Activated CD4-positive, alpha-beta memory T cell treated with anti-CD3 and anti-CD28 coated beads, Interleukin-2, amount 10 ng/mL, durations not matched to agents 7 days and 5 days (primary cell): ENCODE measurements around the gene TFCP2L1. TPM values are rescaled to one million over a fixed set of nuclear protein-coding genes. Genes with fewer than 3 reads are reported as not detected.
A peak's percentile ranks its signal among the peaks of the same experiment; 100 is the strongest.

ENCODE experiments used
- CTCF ChIA-PET: fragments of 350-600 bp; sonication (Branson Sonifier 250); formaldehyde crosslinking; loops from one replicate; lab custom pipeline; 2021; ENCODE audit warnings: antibody characterized with exemption, inconsistent platforms; lab: Charles Lee
- POLR2A ChIA-PET: fragments of 350-600 bp; sonication (Branson Sonifier 250); formaldehyde crosslinking; loops from one replicate; lab custom pipeline; 2021; ENCODE audit warnings: antibody characterized with exemption; lab: Charles Lee
- DNase-seq: peaks from one replicate; pipeline ENCODE4 v3.0.0-alpha.2; 2020
- H3K27ac Mint-ChIP-seq: one replicate; pipeline ENCODE4 v1.8.0; 2021; ENCODE audit warnings: mild to moderate bottlenecking, mixed read lengths
- H3K27me3 Mint-ChIP-seq: one replicate; pipeline ENCODE4 v1.8.0; 2021; ENCODE audit warnings: mixed read lengths
- H3K36me3 Mint-ChIP-seq: one replicate; pipeline ENCODE4 v1.8.0; 2021; ENCODE audit warnings: low read depth, mixed read lengths
- H3K4me1 Mint-ChIP-seq: one replicate; pipeline ENCODE4 v1.8.0; 2021; ENCODE audit warnings: mixed read lengths
- H3K4me3 Mint-ChIP-seq: one replicate; pipeline ENCODE4 v1.8.0; 2021; ENCODE audit warnings: mild to moderate bottlenecking, mixed read lengths
- H3K9me3 Mint-ChIP-seq: one replicate; pipeline ENCODE4 v1.8.0; 2021; ENCODE audit warnings: mixed read lengths
- total RNA-seq, 2 experiments: library from RNA; stranded (reverse); gene quantifications; one replicate each; pipeline ENCODE4 v1.2.3, GENCODE V29; 2021

The TFCP2L1 gene
- total RNA-seq, 2 experiments from 2014 or later, result 0.08 to 0.28 TPM

DNA sequence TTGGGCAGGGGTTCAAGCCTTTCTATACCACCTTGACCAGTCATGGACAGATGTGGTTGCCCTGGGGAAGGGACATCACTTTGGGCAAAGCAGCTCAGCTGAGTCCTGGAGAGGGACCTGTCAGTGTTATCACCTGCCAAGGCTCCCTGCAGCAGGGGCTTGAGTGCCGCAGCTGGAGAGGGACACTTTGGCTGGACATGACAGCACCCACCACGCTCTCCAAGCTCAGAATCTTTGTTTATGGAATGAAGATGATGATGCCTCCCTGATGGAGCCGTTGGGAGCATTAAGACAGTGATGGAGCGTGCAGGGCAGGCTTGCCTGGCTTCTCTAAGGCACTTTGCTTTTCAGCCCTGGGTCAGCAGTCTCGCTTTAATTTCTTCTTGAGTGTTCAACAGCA lies 4.3 kb upstream of the TFCP2L1 start:
- Mint-ChIP-seq H3K4me3 (no peak overlapping the region), H3K4me1 (peaks cover 4% of the 10 kb centered on the region), H3K9me3 (no peaks in the 10 kb centered on the region), H3K27ac (no peak overlapping the region), H3K27me3 (peaks cover 21% of the 10 kb centered on the region), H3K36me3 (no peaks in the 10 kb centered on the region)
- POLR2A ChIA-PET, result no interaction called here
- CTCF ChIA-PET, result no interaction called here
- DNase-seq, result no peak

DNA sequence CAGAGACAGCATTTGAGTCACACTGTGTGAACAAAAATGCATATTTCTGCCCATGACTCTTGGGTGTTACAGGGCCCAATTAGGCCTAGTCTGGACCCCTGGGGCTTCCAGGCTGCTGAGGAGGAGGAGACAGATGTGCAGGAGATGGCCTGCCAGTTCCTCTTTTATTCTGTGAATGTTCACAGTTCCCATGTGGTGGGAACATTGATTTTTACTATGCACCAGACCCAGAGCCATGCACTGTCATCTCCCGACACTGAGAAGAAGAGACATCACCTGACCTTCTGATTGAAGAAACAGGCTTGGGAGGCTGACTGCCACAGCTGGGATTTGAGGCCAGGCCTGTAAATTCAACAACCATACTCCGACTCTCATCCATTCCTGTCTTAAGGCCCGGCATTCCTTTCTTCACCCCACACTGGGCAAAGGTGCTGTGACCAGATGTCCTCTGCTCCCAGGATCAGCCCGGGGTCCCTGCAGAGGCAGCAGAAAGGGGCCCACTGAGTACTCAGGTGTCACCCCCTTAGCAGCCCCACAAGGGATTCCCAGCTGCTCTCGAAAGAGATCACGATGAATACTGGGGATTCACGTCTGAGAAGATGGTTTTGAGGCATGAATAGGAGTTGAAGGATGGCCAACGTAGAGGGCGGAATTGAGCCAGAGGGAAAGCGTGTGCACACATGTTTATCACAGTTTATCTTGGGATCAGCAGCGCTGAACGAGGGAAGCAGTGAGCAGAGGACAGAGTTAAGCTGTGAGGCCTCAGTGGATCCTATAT lies 3.6 kb upstream of the TFCP2L1 start:
- DNase-seq, result no peak
- Mint-ChIP-seq H3K4me3 (no peak overlapping the region), H3K9me3 (no peaks in the 10 kb centered on the region), H3K27ac (no peak overlapping the region), H3K4me1 (peaks cover 8% of the 10 kb centered on the region), H3K27me3 (peaks cover 27% of the 10 kb centered on the region), H3K36me3 (no peaks in the 10 kb centered on the region)
- ChIA-PET CTCF (no interaction called here), POLR2A (no interaction called here)

DNA sequence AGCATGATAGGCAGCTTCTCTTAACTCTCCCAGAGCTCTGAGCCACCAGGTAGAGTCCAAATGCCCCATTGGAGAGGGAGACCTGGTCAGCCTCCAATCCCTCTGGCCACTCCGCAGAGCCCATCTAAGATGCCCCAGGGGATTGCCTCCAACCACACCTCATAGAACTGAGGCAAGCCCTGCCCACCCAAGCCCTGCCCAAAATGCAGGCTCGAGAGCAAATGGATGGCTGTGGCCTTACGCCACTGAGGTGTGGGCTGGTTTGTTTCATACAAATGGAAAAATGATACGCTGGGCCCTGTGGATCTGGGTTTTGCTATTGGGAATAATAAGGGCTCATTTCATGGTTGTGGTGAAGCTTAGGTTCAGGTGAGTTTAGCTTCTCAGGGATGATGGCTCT lies 3.0 kb upstream of the TFCP2L1 start:
- H3K27ac Mint-ChIP-seq, result no peak overlapping the region
- H3K9me3 Mint-ChIP-seq, result no peaks in the 10 kb centered on the region
- no peak for DNase-seq
- ChIA-PET CTCF (interaction anchor here (0.6 kb wide), 1 partner anchor 145 kb away, joined by 3 read pairs; no protein-coding TSS in a partner anchor), POLR2A (no interaction called here)
- peaks cover 34% of the 10 kb centered on the region for H3K27me3 Mint-ChIP-seq
- peaks cover 8% of the 10 kb centered on the region for H3K4me1 Mint-ChIP-seq
- no peak overlapping the region for H3K4me3 Mint-ChIP-seq
- no peaks in the 10 kb centered on the region for H3K36me3 Mint-ChIP-seq

DNA sequence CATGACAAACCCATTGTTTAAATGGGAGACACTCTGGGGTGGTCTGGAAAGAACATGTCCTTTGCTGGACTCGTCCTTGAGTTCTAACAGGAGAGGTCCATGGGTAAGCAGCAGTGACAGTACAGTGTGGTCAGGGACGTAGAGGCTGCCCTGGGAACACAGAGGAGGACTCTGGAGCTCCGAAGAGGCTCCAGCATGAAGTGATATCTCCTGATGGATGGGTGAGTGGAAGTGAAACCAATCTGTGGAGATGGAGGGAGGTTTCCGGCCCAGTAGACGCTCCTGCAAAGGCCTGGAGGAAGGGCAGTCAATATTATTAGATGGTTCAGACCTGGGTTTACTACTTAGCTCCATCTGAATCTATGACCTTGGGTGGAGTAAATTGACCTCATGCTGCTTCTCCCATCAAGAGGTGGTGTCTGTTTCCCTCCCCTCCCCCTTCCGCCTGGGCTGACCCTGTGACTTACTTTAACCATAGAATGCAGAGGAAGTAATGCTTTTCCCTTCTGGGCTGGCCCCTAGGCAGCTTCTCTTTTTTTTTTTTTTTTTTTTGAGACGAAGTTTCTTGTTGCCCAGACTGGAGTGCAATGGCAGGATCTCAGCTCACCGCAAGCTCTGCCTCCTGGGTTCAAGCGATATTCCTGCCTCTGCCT lies 2.3 kb upstream of the TFCP2L1 start:
- ChIA-PET CTCF (interaction anchor here (0.6 kb wide), 1 partner anchor 146 kb away, joined by 3 read pairs; no protein-coding TSS in a partner anchor), POLR2A (no interaction called here)
- H3K4me1 Mint-ChIP-seq, result peaks cover 8% of the 10 kb centered on the region

DNA sequence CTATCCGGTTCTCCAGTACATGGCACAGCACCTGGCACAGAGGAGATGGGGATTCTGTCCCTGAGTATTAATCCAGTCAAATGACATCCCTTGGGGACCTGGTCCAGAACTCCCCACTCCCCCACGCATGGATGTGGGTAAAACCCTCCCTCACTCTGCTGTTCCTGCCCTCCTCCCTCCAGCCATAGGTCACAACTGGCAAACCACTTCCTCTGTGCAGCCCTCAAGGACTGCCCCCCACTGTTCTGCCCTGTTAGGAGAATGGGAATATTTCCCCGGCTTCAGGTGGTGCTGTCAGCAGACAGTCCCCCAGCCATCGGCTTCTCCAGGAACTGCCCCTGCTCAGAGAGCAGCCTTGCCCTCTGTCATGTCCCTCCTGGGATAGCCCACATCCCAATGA lies 1.5 kb upstream of the TFCP2L1 start:
- no peak overlapping the region for H3K27ac Mint-ChIP-seq
- H3K4me3 Mint-ChIP-seq, result no peak overlapping the region
- no peaks in the 10 kb centered on the region for H3K36me3 Mint-ChIP-seq
- no peak for DNase-seq
- ChIA-PET POLR2A (no interaction called here), CTCF (no interaction called here)
- H3K4me1 Mint-ChIP-seq, result peaks cover 8% of the 10 kb centered on the region
- H3K27me3 Mint-ChIP-seq, result peaks cover 41% of the 10 kb centered on the region
- no peaks in the 10 kb centered on the region for H3K9me3 Mint-ChIP-seq

More for the DNA sequence above, 2.3 kb upstream of the TFCP2L1 start:
- H3K4me3 Mint-ChIP-seq, result no peak overlapping the region
- no peak for DNase-seq
- H3K27me3 Mint-ChIP-seq, result peaks cover 40% of the 10 kb centered on the region
- no peaks in the 10 kb centered on the region for H3K36me3 Mint-ChIP-seq
- no peaks in the 10 kb centered on the region for H3K9me3 Mint-ChIP-seq
- no peak overlapping the region for H3K27ac Mint-ChIP-seq

DNA sequence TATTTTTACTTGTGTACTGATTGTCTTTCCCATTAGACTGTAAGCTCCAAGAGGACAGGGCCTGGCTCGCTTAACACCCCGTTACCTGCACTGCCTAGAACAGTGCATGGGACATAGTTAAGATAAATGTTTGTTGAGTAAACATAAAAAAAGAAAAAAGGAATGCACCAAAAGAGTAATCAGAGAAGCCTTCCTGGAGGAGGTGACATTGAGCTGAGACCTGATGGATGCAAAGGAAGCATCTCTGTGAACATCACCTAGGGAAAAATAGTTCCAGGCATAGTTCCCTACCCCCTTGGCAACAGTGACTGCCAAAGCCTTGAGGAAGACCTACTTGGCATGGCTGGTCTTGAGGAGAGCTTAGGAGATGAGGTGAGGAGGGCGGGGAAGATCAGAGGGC lies 924 bp upstream of the TFCP2L1 start:
- DNase-seq, result no peak
- no peak overlapping the region for H3K4me3 Mint-ChIP-seq

GRCh38 chr2:121283670-121284462 lies 1.1 kb downstream of the TFCP2L1 start:
- H3K36me3 Mint-ChIP-seq, result no peaks in the 10 kb centered on the region
- peak overlapping the region; percentile 49 for H3K4me3 Mint-ChIP-seq
- no peak overlapping the region for H3K27ac Mint-ChIP-seq

More for the DNA sequence above, 924 bp upstream of the TFCP2L1 start:
- Mint-ChIP-seq H3K27ac (no peak overlapping the region), H3K27me3 (peaks cover 42% of the 10 kb centered on the region), H3K36me3 (no peaks in the 10 kb centered on the region), H3K4me1 (peaks cover 8% of the 10 kb centered on the region), H3K9me3 (no peaks in the 10 kb centered on the region)
- ChIA-PET CTCF (no interaction called here), POLR2A (no interaction called here)

DNA sequence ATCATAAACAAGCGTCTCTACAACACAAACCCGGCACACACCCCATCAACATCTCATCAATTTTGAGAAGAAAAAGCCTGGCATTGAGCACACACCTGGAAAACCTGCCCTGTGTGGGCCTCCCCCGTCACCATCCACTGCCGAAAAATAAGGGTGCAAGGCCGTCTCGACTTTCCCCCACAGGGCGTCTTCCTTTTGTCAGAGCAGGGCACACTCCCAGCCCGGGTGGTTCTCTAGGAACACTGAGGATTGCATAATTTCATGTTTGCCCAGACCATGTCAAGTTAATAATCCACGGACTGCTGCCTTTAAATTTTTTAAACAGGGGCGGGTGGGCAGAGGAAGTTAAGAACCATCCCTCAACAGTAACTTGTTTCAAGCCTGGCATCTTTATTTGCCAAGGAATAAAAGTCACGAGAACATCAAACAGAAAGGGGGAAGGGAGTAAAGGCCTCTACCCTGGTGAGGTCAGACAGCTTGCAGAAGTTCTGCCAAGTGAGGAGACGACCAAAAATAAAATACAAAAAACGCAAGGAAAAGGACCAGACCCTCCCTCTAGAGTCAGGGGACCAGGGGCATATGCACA lies 2.1 kb downstream of the TFCP2L1 start:
- Mint-ChIP-seq H3K27ac (no peak overlapping the region), H3K4me1 (peaks cover 8% of the 10 kb centered on the region), H3K9me3 (no peaks in the 10 kb centered on the region), H3K27me3 (peaks cover 42% of the 10 kb centered on the region), H3K4me3 (no peak overlapping the region), H3K36me3 (no peaks in the 10 kb centered on the region)
- DNase-seq, result no peak
- CTCF ChIA-PET, result no interaction called here
- POLR2A ChIA-PET, result no interaction called here

More at GRCh38 chr2:121283670-121284462, 1.1 kb downstream of the TFCP2L1 start:
- Mint-ChIP-seq H3K4me1 (peaks cover 8% of the 10 kb centered on the region), H3K27me3 (peaks cover 42% of the 10 kb centered on the region), H3K9me3 (no peaks in the 10 kb centered on the region)
- ChIA-PET POLR2A (no interaction called here), CTCF (no interaction called here)
- DNase-seq, result no peak

DNA sequence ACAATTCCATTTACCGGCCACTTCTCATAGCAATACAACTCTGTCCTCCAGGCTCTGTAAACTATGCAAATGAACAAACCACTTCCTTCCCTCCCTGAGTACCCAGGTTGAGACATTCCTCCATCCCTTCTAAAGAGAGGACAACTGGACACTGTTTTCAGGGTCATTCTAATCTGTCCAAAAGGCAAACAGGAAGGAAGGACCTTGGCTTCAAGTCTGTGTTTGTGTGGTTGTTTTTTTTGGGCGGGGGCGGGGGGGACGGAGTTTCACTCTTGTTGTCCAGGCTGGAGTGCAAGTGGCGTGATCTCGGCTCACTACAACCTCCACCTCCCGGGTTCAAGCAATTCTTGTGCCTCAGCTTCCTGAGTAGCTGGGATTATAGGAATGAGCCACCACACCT lies 3.3 kb downstream of the TFCP2L1 start:
- Mint-ChIP-seq H3K4me3 (no peak overlapping the region), H3K36me3 (no peaks in the 10 kb centered on the region), H3K27me3 (peaks cover 35% of the 10 kb centered on the region), H3K9me3 (no peaks in the 10 kb centered on the region), H3K27ac (no peak overlapping the region), H3K4me1 (peaks cover 8% of the 10 kb centered on the region)
- DNase-seq, result no peak
- CTCF ChIA-PET, result no interaction called here
- POLR2A ChIA-PET, result interaction anchor here (0.6 kb wide), 1 partner anchor 9 kb away, joined by 3 read pairs; no protein-coding TSS in a partner anchor

- CTCF ChIA-PET, result no interaction called here
- Mint-ChIP-seq H3K27ac (no peak overlapping the region), H3K27me3 (peaks cover 30% of the 10 kb centered on the region), H3K4me1 (peaks cover 8% of the 10 kb centered on the region), H3K36me3 (no peaks in the 10 kb centered on the region), H3K4me3 (no peak overlapping the region), H3K9me3 (no peaks in the 10 kb centered on the region)
- POLR2A ChIA-PET, result no interaction called here
- no peak for DNase-seq
Observed at GRCh38 chr2:121281107-121281506, 3.9 kb downstream of the TFCP2L1 start.

DNA sequence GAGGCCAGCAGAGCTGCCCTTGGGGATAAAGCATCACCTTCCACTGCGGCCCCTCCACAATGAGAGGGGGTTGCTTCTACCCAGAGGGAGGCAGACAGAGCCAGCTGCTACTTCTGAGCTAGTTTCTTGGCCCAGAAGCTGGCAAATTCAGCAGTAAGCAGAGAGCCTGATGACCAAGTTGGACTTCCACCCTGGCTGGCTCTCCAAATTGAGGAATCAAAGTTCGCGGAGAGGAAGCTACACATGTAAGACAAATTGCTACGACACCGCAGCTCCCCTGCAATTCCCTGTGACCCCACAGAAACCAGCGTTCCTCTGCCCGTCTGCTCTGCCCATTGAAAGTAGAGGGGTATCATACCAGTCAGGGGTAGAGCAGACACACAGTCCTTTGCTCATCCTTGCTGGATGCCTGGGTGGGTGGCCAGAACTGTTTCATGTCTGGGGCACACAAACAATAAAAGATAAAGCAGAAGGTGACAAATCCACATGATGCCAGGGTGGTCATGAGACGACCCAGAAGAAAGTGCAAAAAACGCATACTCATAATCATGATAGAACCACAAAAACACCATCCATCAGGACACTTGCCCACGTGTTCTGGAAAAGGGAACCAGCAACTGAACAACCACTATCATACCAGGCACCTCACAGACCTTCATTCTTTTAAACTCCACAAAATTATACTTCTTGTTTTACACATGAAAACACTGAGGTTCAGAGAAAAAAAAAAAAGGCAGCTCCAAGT lies 5.4 kb downstream of the TFCP2L1 start:
- no peaks in the 10 kb centered on the region for H3K36me3 Mint-ChIP-seq
- no peak overlapping the region for H3K4me3 Mint-ChIP-seq
- peaks cover 6% of the 10 kb centered on the region for H3K4me1 Mint-ChIP-seq
- peaks cover 26% of the 10 kb centered on the region for H3K27me3 Mint-ChIP-seq
- H3K27ac Mint-ChIP-seq, result no peak overlapping the region
- no peak for DNase-seq
- POLR2A ChIA-PET, result no interaction called here
- no peaks in the 10 kb centered on the region for H3K9me3 Mint-ChIP-seq
- CTCF ChIA-PET, result no interaction called here

DNA sequence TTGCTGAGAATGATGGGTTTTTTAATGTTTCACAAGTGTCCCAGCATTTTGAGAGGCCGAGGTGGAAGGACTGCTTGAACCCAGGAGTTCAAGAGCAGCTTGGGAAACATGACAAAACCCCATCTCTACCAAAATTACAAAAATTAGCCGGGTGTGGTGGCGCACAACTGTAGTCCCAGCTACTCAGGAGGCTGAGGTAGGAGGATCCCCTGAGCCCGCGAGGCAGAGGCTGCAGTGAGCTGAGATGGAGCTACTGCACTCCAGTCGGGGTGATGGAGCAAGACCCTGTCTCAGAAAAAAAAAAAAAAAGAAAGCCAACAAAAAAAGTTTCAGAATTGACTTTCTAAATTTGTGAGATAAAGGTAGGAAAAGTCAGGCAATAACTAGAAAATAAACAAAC lies 8.7 kb downstream of the TFCP2L1 start:
- H3K9me3 Mint-ChIP-seq, result no peaks in the 10 kb centered on the region
- no peak overlapping the region for H3K4me3 Mint-ChIP-seq
- H3K36me3 Mint-ChIP-seq, result no peaks in the 10 kb centered on the region
- no peak overlapping the region for H3K27ac Mint-ChIP-seq
- no peak for DNase-seq
- H3K4me1 Mint-ChIP-seq, result no peaks in the 10 kb centered on the region
- peaks cover 11% of the 10 kb centered on the region for H3K27me3 Mint-ChIP-seq
- ChIA-PET POLR2A (no interaction called here), CTCF (no interaction called here)
